Colonic mucosa (tissue), 4 donors: Measurements from ENCODE around the gene DHX40. TPM values are rescaled to one million over a fixed set of nuclear protein-coding genes. Genes with fewer than 3 reads are reported as not detected.
"Not testable (repeated sequence)": the region's sequence is repeated elsewhere in the genome, so short reads cannot be mapped to it uniquely, and the experiment has no call there.

ENCODE experiments used
- DNase-seq: peaks from one replicate; pipeline ENCODE4 v3.0.0-alpha.2; 2020
- H3K27ac ChIP-seq: fragments of 200-600 bp; one replicate; pipeline ENCODE4 v1.8.0; 2021
- H3K27me3 ChIP-seq: fragments of 200-600 bp; one replicate; pipeline ENCODE4 v1.8.0; 2021
- H3K36me3 ChIP-seq: fragments of 200-600 bp; one replicate; pipeline ENCODE4 v1.8.0; 2021
- H3K4me1 ChIP-seq: fragments of 200-600 bp; one replicate; pipeline ENCODE4 v1.8.0; 2021; ENCODE audit warnings: mild to moderate bottlenecking
- H3K4me3 ChIP-seq: fragments of 200-600 bp; one replicate; pipeline ENCODE4 v1.8.0; 2021
- H3K9ac ChIP-seq, 2 donors: one replicate each; pipeline ENCODE4 v1.7.0; 2013; ENCODE audit warnings: control low read depth in 2 of 2, low read depth in 2 of 2, low read length in 2 of 2
- H3K9me3 ChIP-seq: fragments of 200-600 bp; one replicate; pipeline ENCODE4 v1.8.0; 2021
- intact Hi-C: fragments of 100-400 bp; cut with DNase I; formaldehyde crosslinking; loops from one replicate; pipeline ENCODE4 v1.14.1; 2022
- total RNA-seq, 2 donors: library from RNA; stranded (reverse); fragmentation: NEBNext Ultra II Directional in 1 of 2; extraction: Animal tissue kit (Norgen Biotek cat#: 25700) in 1 of 2; gene quantifications; one replicate each; pipeline ENCODE4 v1.2.1, GENCODE V29; 2021
- TF ChIP-seq, protein P1 (sequence below): fragments of 200-600 bp; IDR thresholded peaks from one replicate; pipeline ENCODE4 v1.8.0; 2022; ENCODE audit warnings: antibody characterized with exemption, mild to moderate bottlenecking
- donor health status: healthy.
- donor health status: DM: no; HTN: no; CAD: no.
- donor health status: DM: no; HTN: no; CAD: no.

The DHX40 gene
- total RNA-seq, 2 donors from 2014 or later: 15.2 to 22.7 TPM

DNA sequence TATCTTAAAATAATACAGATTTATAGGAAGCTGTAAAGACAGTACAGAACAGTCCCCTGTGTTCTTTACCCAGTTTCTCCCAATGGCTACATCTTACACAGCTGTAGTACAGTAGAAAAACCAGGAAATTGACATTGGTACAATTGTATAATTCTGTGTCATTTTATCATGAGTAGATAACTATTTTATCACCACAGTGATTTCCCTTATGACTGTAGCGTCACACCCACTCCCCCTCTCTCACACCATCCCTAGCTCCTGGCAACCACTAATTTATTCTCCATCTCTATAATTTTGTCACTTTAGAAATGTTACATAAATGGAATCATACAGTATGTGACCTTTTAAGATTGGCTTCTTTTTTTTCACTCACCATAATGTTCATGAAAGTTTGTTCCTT, 85.2 kb downstream of the DHX40 start:
- Histone ChIP-seq H3K36me3 (peaks cover 8% of the 10 kb centered on the region), H3K9ac (no peak overlapping the region), H3K9me3 (no peaks in the 10 kb centered on the region), H3K27me3 (no peaks in the 10 kb centered on the region), H3K27ac (no peak overlapping the region), H3K4me1 (no peaks in the 10 kb centered on the region), H3K4me3 (no peak overlapping the region)
- no peak for DNase-seq
- TF ChIP-seq, protein P1, sequence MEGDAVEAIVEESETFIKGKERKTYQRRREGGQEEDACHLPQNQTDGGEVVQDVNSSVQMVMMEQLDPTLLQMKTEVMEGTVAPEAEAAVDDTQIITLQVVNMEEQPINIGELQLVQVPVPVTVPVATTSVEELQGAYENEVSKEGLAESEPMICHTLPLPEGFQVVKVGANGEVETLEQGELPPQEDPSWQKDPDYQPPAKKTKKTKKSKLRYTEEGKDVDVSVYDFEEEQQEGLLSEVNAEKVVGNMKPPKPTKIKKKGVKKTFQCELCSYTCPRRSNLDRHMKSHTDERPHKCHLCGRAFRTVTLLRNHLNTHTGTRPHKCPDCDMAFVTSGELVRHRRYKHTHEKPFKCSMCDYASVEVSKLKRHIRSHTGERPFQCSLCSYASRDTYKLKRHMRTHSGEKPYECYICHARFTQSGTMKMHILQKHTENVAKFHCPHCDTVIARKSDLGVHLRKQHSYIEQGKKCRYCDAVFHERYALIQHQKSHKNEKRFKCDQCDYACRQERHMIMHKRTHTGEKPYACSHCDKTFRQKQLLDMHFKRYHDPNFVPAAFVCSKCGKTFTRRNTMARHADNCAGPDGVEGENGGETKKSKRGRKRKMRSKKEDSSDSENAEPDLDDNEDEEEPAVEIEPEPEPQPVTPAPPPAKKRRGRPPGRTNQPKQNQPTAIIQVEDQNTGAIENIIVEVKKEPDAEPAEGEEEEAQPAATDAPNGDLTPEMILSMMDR: no peak
- intact Hi-C loops: no loop called here

DNA sequence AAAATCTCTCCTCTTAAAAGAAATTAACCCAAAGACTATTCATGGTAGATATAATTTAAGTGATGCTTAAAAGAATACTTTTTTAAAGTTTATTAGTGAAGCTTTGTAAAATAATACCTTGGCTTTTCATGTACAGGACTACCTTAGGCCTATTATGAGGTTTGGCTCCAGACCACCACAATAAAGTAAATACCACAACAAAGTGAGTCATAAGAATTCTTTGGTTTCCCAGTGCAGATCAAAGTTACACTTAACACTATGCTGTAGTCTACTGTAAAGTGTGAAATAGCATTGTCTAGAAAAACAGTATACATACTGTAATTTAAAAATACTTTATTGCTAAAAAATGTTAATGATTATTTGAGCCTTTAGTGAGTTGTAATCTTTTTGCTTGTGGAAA, 85.9 kb downstream of the DHX40 start:
- no peak overlapping the region for H3K4me3 ChIP-seq
- H3K9me3 ChIP-seq: no peaks in the 10 kb centered on the region
- no peak for DNase-seq
- H3K27me3 ChIP-seq: no peaks in the 10 kb centered on the region
- H3K4me1 ChIP-seq: no peaks in the 10 kb centered on the region
- intact Hi-C loops: no loop called here
- TF ChIP-seq, protein P1: no peak
- H3K36me3 ChIP-seq: peaks cover 14% of the 10 kb centered on the region
- no peak overlapping the region for H3K9ac ChIP-seq
- no peak overlapping the region for H3K27ac ChIP-seq

DNA sequence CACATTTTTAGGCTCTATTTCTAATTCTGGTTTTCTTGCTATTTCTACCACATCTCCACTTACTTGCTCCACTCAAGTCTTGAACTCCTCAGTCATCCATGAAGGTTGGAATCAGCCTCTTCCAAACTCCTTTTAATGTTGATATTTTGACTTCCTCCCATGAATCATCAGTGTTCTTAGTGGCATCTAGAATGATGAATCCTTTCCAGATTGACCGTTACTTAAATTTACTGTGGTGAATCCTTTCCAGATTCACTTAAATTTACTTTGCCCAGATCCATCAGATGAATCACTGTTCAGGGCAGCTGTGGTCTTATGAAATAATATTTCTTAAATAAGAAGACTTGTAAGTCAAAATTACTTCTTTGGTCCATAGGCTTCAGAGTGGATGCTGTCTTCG, 86.7 kb downstream of the DHX40 start:
- Histone ChIP-seq H3K4me1 (no peaks in the 10 kb centered on the region), H3K4me3 (no peak overlapping the region), H3K36me3 (peaks cover 16% of the 10 kb centered on the region), H3K27ac (no peak overlapping the region), H3K27me3 (no peaks in the 10 kb centered on the region), H3K9me3 (no peaks in the 10 kb centered on the region), H3K9ac (no peak overlapping the region)
- intact Hi-C loops: no loop called here
- no peak for DNase-seq
- TF ChIP-seq, protein P1: no peak

DNA sequence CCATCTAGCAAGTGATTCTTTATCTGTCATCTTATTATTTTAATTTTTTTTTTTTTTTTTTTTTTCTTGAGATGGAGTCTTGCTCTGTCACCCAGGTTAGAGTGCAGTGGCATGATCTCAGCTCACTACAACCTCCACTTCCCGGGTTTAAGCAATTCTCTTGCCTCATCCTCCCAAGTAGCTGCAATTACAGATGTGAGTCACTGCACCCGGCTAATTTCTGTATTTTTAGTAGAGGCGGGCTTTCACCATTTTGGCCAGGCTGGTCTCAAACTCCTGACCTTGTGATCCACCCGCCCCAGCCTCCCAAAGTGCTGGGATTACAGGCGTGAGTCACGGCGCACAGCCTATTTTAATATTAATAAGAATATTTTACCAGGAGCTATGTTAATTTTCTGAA, 91.2 kb downstream of the DHX40 start:
- DNase-seq, H3K9me3 ChIP-seq, H3K4me1 ChIP-seq, H3K27me3 ChIP-seq, H3K27ac ChIP-seq, H3K4me3 ChIP-seq, H3K9ac ChIP-seq, intact Hi-C loops: not testable (repeated sequence)
- H3K36me3 ChIP-seq: peaks cover 23% of the 10 kb centered on the region

Other genes with a start within 250 kb of the DHX40 start
- 10 to 100 TPM; 17.2 to 25.7 TPM for gene YPEL2, start 234.0 kb upstream of the DHX40 start, total RNA-seq
- gene CLTC, start 54.3 kb downstream of the DHX40 start, total RNA-seq: 100 to 1,000 TPM; 306 to 328 TPM
- gene PTRH2, start 141.8 kb downstream of the DHX40 start, total RNA-seq: 10 to 100 TPM; 20.1 to 21.1 TPM
- 100 to 1,000 TPM; 186 to 291 TPM for gene VMP1, start 142.0 kb downstream of the DHX40 start, total RNA-seq